Smooth muscle cell of the brain vasculature (primary cell): ENCODE measurements around the gene KIF26B.
"Not testable (repeated sequence)": the region's sequence is repeated elsewhere in the genome, so short reads cannot be mapped to it uniquely, and the experiment has no call there.

Source experiments
- DNase-seq: peaks from one replicate; pipeline ENCODE4 v3.0.0-alpha.2; 2012; ENCODE audit warnings: low read depth, low spot score

Gene KIF26B

GRCh38 chr1:245322673-245323072 is 167.9 kb downstream of the KIF26B start:
- DNase-seq, result no peak

DNA sequence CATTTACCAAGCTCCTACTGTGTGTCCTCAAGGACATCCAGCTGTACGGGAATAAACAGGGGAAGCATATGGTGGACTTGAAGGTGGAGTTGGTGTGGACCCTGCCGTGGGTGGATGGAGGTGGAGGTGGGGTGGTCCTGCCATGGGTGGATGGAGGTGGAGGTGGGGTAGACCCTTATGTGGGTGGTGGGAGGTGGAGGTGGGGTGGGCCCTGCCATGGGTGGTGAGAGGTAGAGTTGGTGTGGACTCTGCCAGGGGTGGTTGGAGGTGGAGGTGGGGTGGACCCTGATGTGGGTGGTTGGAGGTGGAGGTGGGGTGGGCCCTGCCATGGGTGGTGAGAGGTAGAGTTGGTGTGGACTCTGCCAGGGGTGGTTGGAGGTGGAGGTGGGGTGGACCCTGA is 169.0 kb downstream of the KIF26B start:
- not testable (repeated sequence) for DNase-seq

DNA sequence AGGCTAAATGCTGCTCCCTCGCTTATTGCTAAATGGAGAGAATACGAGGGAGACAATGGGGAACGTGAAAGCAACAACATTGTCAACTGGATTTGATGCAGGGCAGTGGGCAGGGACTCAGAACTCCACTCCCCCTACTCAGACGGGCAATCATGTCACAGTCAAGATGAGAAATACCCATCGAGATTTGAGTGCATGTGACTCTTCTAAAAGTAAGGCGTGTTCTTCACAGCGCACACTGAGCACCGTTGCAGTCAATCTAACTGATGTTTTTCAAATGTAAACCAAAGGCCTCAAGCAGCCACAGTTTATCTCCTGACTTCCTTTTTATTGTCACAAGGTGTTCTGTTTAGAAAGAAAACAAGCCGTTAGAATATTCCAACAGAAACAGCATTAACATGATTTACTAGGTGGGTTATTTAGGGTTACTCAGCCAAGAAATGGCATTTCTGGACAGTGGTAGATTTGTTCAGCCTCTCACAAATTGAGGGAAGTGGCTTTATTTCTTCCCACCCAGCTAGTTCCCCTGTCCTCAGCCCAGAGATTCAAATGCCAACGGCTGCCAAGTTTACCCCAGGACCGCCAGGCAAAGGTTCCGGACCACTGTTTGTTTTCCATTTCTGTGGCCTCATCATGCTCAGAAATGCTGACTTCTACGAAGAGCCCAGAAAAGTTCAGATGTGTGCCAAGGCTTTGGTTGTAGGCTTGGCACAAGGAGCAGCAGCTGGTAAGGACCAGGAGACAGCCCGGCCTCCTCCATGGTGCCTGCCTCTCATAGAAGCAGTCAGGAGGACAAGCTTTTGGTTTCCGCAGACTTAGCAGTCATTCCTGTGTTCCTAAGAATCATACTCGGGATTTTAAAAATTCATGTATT is 171.4 kb downstream of the KIF26B start:
- DNase-seq, result no peak

DNA sequence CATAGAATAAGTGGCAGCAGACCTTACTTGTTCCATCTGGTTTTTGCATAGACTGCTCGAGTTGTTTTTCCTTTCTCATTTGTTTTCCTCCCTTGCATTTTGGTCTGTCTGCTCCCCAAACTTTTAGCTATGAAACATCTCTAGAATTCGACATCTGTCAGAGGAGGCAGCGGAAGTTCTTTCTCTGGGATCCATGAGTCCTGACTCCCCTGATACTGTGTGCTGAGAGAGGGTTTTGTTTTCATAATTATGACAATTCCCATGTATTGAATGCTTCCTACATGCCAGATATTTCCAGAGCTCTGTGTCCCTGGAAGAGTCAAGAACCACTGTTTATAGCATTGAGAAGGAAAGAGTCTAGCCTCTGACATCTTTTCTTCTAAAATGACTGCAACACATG is 172.6 kb downstream of the KIF26B start:
- DNase-seq, result no peak

DNA sequence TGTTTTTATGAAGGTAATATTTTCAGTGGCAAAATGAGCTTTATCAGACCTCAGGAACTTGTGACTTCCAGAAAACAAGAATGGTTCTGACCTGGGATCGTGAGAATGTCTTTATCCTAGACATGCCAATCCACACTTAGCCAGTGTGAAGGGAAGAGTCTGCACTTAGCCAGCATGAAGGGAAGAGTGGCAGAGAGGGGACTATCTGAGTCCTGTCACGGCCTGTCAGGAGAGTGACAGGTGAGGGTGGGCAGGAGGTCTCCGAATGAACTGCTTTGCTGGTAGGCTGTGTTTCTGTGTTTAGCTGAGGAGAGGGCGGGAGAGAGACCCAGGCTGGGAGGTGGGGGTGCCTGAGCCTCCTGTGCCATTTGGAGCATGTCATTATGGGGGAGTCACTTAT is 173.1 kb downstream of the KIF26B start:
- DNase-seq, result no peak

GRCh38 chr1:245330951-245331350 is 176.2 kb downstream of the KIF26B start:
- no peak for DNase-seq

DNA sequence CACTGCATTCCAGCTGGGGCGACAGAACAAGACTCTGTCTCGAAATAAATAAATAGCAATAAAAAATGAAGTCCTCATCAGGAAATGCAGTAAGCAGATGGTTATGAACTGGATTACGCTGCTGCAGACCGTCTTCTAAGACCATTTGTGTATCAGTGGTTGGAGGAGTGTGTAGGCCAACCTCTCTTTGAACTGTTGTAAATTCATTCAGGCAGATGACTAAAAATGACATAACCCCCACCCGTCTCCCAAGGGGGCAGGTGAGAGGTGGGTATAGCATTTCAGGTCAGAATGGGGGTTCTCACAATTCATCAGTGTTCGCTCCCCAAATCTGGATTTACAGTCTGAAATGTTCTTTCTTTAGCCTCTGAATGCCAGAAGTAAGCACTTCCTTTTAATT is 177.3 kb downstream of the KIF26B start:
- no peak for DNase-seq

GRCh38 chr1:245332513-245332912 is 177.7 kb downstream of the KIF26B start:
- no peak for DNase-seq

- DNase-seq, result no peak
Observed at GRCh38 chr1:245334235-245334634, 179.4 kb downstream of the KIF26B start.

DNA sequence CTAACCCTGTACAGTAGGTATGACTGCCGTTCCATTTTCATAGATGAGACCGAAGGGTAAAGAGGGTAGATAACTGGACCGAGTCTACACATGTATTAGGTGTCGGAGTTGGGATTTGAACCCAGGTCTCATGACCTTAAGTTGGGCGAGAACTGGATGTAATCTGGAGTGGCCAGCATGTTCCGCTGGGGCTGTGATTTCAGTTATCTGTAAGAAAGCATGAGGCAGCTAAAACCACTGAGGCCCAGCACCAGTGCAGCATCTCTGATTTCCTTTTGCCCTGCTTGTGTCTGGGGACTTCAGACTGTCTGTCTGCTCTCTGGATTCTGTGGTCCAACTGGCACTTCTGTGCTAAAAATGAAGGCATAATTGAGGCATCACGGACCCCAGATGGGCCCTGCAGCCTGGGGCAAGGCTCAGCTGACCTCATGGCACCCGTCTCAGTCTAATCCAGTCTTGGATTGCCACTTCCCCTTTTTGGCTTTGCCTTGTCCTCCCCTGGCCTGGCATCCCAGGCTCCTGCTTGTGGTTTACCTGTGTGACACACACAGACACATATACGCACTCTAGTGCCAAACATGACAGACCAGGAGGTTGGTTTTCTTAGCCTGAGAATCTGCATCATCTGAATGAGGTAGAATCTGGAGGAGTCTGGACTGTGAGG is 180.2 kb downstream of the KIF26B start:
- DNase-seq, result no peak

DNA sequence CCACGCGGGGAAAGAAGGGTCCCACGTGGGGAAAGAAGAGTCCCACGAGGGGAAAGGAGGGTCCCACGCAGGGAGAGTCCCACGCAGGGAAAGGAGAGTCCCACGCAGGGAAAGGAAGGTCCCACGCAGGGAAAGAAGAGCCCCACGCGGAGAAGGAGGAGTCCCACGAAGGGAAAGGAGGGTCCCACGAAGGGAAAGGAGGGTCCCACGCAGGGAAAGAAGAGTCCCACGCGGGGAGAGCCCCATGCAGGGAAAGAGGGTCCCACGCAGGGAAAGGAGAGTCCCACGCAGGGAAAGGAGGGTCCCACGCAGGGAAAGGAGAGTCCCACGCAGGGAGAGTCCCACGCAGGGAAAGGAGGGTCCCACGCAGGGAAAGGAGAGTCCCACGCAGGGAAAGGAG is 180.9 kb downstream of the KIF26B start:
- not testable (repeated sequence) for DNase-seq

DNA sequence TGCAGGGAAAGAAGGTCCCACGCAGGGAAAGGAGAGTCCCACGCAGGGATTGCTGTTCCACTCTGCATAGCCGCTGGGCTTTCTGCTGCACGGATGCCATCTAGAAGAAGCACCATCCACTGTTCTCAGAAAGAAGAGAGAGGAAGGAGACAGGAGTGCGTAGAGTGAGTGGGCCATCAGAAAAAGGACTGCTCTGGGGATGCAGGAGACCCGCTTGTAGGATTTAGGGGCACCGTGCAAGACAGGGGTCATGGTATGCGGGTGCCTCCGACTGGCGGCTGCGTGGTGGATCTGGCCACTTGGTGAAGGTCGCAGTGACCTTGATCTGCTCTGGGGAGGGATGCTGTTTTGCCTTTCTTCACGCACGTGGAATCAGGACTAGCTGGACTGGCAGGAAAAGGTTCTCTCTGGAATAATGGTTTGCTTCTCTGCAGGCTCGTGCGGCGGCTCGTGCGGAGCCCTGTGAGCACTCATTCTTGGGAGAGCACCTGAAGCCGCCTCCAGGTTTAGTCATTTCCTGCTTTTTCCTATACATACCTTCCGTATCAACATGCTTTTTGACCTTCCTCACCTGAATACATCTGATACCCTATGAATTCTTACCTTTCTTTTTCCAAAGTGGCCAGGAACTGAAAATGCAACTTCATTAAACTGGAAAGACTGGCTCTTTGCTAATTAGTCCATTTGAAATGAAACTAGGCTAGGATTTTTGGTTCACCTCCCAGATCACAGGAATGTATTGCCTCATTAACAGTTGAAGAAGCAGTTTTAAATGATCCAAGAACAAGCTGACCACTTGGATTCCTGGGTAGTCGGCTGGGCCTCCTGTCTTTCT is 181.6 kb downstream of the KIF26B start:
- no peak for DNase-seq

DNA sequence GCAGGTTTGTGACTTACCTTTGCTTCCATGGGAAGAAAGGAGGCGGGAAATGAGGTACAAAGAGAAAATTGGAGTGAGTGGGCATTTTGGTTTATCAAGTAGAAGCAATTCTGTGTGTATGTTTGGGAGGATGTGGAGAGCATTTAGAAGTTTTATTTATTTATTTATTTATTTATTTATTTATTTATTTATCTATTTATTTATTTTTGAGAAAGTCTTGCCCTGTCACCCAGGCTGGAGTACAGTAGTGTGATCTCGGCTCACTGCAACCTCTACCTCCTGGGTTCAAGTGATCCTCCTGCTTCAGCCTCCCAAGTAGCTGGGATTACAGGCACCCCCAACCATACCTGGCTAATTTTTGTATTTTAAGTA is 182.2 kb downstream of the KIF26B start:
- DNase-seq, result not testable (repeated sequence)

- DNase-seq, result no peak
Observed at GRCh38 chr1:245337829-245338484, 183.2 kb downstream of the KIF26B start.

DNA sequence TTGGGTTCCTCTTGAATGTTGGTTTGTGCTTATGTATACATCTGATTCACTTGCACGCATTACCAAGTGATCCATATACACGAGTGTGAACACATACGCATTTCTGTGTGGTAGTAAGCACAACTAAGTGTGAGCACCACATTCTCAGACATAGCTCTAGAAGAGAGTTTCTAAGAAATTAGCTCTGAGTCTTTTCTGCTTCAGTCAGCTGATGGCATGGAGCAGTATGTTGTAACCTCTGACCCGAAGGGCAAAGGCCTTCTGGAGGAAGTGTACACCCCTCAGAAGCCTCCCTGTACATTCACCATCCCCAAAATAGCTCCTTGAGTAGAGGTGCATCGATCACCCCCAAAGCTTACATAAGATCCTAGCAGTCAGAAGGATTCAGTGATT is 183.7 kb downstream of the KIF26B start:
- DNase-seq, result no peak

GRCh38 chr1:245341743-245342142 is 187.0 kb downstream of the KIF26B start:
- no peak for DNase-seq

GRCh38 chr1:245345191-245345884 is 190.6 kb downstream of the KIF26B start:
- no peak for DNase-seq

GRCh38 chr1:245348626-245349025 is 193.8 kb downstream of the KIF26B start:
- DNase-seq, result no peak

GRCh38 chr1:245353411-245353810 is 198.6 kb downstream of the KIF26B start:
- DNase-seq, result no peak

DNA sequence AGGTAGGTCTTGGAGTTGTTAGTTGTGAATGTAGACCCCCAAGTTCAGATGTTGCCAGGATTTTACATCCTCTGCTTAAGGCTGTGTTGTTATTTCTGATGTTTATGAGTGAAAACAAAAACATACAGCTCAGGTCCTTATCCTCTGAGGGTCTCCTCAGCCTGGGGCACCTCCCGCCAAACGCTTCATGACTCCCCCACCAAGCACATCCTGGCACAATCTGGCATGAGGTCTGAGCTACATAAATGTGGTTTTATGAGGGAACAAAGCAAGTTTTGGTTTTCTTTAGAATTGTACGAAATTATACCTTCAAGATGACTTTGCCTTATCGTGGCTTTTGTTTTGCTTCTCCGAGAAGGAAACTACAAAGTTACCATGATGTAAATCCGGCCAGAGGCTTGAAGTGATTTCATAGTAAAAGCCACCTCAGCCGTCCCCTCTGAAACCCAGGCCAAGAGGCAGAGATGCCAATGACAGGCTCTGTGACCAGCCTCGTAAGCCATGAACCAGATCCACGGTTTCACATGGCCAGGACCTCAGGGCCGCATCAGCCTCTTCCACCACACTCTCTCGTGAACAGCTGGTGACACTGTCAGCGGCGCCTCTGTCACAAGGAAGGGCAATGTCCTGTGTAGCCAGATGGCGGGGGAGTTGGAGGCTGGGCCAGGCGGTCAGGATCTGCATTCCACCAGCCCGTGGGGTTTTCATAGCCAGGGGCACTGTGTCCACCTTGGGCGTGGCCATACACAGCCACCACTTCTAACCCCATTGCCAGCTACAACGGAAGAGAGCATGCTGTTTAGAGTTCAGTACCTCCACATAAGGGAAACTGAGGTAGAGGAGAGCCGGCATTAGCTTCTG is 199.4 kb downstream of the KIF26B start:
- DNase-seq, result no peak
